AG04449 (cell line): ENCODE measurements around the gene CADM3.

Experiments
- CTCF ChIA-PET: fragments of 350-600 bp; formaldehyde crosslinking; extraction: SDS; loops from one replicate; lab custom pipeline; 2021; ENCODE audit warnings: antibody characterized with exemption; lab: Yijun Ruan, JAX
- POLR2A ChIA-PET: fragments of 400-600, 350-600 bp; formaldehyde crosslinking; extraction: SDS; loops from one replicate; lab custom pipeline; 2020; ENCODE audit warnings: antibody characterized with exemption, inconsistent platforms; lab: Yijun Ruan, JAX
- DNase-seq: peaks from one replicate; pipeline ENCODE4 v3.0.0-alpha.2; 2010; ENCODE audit warnings: low read depth, low spot score
- H3K4me3 ChIP-seq: 2 replicates; pipeline ENCODE4 v1.5.1; 2011; ENCODE audit warnings: low read depth, mild to moderate bottlenecking, control low read depth, low read length
- TF ChIP-seq, protein P1 (sequence below): IDR thresholded peaks from one replicate; pipeline ENCODE4 v1.5.1; 2011; ENCODE audit warnings: mild to moderate bottlenecking, moderate library complexity, low read length, control low read depth, inconsistent platforms; ENCODE audit not compliant: insufficient read depth; ENCODE audit errors: missing control alignments

Gene CADM3

DNA sequence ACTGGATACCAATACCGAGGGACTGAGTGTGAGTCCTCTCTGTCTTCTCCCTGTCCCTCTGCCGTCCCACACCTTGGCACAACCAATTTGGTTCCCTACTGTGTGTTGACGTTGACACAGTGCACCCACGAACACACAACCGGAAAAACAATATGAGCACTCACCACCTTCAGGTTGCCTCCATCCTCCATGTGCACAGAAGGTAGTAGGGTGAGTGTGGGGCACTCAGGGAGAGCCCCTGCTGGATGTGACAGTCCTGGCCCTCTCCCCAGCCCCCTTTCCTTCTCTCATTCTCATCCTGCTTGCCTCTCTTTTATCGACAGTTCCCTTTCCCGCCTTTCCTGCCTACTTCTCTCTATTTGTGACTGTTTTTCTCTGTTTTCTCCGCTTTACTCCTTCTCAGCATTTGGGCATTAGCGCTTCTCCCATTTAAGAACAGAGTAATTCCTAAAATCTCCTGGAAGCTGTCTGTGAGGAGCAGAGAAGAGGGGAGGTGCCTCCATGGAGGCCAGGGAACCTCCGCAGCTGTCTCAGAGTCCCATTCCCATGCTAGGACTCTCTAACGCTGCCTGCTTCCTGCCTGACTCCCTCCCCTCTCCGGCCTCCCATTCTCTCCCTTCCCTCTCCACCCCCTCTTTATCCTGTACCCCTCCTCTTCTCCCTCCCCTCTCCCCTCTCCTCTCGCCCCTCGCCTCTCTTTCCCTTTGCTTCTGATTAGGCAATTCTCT lies 16.4 kb downstream of the CADM3 start:
- TF ChIP-seq, protein P1, sequence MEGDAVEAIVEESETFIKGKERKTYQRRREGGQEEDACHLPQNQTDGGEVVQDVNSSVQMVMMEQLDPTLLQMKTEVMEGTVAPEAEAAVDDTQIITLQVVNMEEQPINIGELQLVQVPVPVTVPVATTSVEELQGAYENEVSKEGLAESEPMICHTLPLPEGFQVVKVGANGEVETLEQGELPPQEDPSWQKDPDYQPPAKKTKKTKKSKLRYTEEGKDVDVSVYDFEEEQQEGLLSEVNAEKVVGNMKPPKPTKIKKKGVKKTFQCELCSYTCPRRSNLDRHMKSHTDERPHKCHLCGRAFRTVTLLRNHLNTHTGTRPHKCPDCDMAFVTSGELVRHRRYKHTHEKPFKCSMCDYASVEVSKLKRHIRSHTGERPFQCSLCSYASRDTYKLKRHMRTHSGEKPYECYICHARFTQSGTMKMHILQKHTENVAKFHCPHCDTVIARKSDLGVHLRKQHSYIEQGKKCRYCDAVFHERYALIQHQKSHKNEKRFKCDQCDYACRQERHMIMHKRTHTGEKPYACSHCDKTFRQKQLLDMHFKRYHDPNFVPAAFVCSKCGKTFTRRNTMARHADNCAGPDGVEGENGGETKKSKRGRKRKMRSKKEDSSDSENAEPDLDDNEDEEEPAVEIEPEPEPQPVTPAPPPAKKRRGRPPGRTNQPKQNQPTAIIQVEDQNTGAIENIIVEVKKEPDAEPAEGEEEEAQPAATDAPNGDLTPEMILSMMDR: no peak
- H3K4me3 ChIP-seq: no peak overlapping the region; the same call in 1 of the 2 replicates
- DNase-seq: no peak
- POLR2A ChIA-PET: no interaction called here
- CTCF ChIA-PET: interaction anchor here (0.9 to 3.3 kb wide), 2 partner anchors 10 to 54 kb away, joined by 3 to 20 read pairs; no protein-coding TSS in a partner anchor

DNA sequence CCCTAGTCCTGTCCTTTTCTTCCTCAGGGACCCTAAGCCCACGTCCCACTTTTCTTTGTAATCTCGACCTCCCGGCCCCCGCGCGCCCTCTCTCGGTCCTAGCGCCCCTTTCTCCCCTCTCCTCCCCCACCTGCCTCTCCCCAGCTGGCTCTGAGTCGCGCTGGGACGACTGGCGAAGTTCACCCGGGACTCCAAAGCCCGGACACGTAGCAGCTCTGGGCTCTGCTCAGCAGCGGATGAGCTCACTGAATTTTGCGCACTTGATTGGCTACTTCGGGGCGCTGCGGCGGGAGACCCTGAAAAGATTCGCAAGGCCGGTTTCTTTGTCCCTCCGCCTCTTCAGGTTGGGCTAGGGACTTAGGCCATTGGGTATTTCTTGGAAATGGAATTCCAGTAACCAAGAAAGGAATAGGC lies 17.0 kb downstream of the CADM3 start:
- CTCF ChIA-PET: interaction anchor here (0.9 to 3.3 kb wide), 2 partner anchors 10 to 55 kb away, joined by 3 to 20 read pairs; no protein-coding TSS in a partner anchor
- TF ChIP-seq, protein P1: no peak
- no peak overlapping the region for H3K4me3 ChIP-seq
- POLR2A ChIA-PET: no interaction called here
- no peak for DNase-seq

DNA sequence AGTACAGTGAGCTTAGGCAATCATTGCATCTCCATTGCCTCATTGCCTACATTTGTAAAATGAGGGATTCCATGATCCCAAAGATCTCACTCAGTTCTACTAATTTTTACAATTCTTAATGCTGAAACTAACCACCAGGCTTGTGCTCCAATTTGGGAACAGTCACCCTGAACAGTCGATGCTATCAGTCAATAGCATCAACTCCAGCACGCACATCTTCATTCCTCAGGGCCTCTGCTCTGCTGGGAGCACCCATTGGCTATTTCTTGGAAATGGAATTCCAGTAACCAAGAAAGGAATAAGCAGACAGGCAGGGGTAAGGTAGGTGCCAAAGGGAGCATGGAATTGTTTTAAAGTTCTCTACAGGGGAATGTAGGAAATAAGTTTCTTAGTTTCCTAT lies 19.0 kb downstream of the CADM3 start:
- DNase-seq: no peak
- POLR2A ChIA-PET: no interaction called here
- H3K4me3 ChIP-seq: no peak overlapping the region
- TF ChIP-seq, protein P1: no peak
- CTCF ChIA-PET: no interaction called here

DNA sequence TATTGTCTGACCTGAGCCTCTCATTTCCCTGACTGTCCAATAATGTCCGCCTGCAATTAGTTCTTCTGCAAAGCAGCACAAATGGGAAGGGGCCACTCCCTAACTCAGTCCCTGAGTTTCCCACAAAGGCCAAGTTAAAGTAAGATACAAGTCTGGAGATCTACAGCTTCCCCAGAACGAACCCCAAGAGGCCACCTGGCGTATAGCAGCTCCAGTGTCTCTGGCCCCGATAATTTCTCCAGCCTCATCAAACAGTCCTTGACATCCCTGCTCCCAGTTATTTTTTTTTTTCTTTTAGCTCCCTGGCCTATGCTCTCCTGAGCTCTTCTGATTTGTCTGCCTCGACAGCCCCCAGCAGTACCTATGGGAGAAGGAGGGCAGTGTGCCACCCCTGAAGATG lies 25.1 kb downstream of the CADM3 start:
- no peak for DNase-seq
- H3K4me3 ChIP-seq: no peak overlapping the region
- TF ChIP-seq, protein P1: no peak
- CTCF ChIA-PET: interaction anchor here (0.7 to 7.4 kb wide), 13 partner anchors 13 to 107 kb away, joined by 3 to 156 read pairs (median 4); no protein-coding TSS in a partner anchor
- POLR2A ChIA-PET: no interaction called here

DNA sequence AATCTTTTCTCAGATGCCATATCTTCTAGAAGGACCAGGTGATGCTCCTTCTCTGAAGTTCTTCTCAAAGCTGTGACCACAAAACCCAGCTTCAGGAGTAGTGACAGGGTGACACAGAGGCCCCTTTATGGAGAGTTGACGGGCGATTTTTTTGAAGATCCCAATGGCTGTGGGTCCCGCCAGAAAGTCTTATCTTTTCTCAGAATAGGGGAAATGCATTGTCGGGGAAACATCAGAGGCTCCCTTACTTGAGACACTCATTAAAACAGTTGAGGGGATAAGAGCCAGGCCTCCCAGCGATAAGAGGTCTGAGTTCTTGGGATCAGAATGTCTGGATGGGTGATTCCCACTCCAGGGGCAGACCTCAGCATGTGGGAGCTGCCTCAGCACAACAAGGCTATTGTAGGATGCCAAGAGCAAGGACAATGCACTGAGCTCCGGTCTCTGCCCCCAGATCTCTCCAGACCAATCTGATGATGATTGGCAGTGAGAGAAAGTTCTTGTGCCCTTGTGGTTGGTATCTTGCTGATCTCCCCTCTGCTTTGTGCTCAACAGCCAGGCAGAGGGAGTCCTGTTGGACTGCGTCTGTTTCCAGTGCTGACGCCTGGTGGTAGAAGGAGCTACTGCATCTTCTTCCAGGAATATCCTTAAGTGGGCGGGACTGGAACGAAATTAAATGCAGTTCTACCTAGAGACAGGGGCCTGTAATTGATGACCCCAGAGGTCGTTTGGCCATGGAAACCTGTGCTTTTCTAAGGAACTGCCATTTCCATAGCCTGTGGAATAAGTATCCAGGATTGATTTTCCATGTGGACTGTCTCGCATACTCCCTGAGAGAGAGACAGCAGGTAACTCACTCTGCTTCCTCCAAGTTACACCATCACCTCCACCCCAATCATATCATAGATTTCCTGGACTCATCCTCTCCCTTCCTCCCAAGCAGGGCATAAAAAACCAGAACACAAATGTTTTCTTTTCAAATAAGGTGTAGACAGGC lies 26.4 kb downstream of the CADM3 start:
- TF ChIP-seq, protein P1: peak; percentile 91
- peak; percentile 12 for DNase-seq
- ChIA-PET POLR2A (no interaction called here), CTCF (interaction anchor here (0.8 to 7.4 kb wide), 17 partner anchors 10 to 1235 kb away, joined by 3 to 156 read pairs (median 5); partner anchors contain the start of gene CADM3)
- H3K4me3 ChIP-seq: no peak overlapping the region
